Upper lobe of left lung (tissue), 6 donors: ENCODE data around the gene PGM5. TPM values are rescaled to one million over a fixed set of nuclear protein-coding genes. Genes with fewer than 3 reads are reported as not detected.

ENCODE experiments used
- ATAC-seq, 2 donors: fragments of 200-7000 bp; cut with Tn5 transposase; one replicate each; pipeline ENCODE4 v1.9.1; 2022; ENCODE audit warnings: mild to moderate bottlenecking in 2 of 2, moderate library complexity in 2 of 2; ENCODE audit not compliant: low FRiP score in 2 of 2
- DNase-seq, 2 donors: peaks; one replicate each; pipeline ENCODE4 v3.0.0-alpha.2; 2019 to 2020
- H3K27ac ChIP-seq, 4 donors: fragments of 200-600 bp; sonication (generic); one replicate each; pipeline ENCODE4 v1.5.1; 2016 to 2019
- H3K27me3 ChIP-seq, 4 donors: fragments of 200-600 bp; sonication (generic); one replicate each; pipeline ENCODE4 v1.5.1; 2017 to 2019
- H3K36me3 ChIP-seq, 4 donors: fragments of 200-600 bp; sonication (generic); one replicate each; pipeline ENCODE4 v1.5.1; 2016 to 2019
- H3K4me1 ChIP-seq, 4 donors: fragments of 200-600 bp; sonication (generic); one replicate each; pipeline ENCODE4 v1.5.1; 2018 to 2019
- H3K4me3 ChIP-seq, 4 donors: fragments of 200-600 bp; sonication (generic); one replicate each; pipeline ENCODE4 v1.5.1; 2017 to 2019; ENCODE audit warnings: mild to moderate bottlenecking in 2 of 4, moderate library complexity in 1 of 4
- H3K9me3 ChIP-seq, 4 donors: fragments of 200-600 bp; sonication (generic); one replicate each; pipeline ENCODE4 v1.5.1; 2018 to 2019
- EP300 ChIP-seq, 4 donors: sonication (generic); formaldehyde crosslinking; IDR thresholded peaks; one replicate each; pipeline ENCODE4 v1.5.1; 2017; ENCODE audit warnings: antibody characterized with exemption in 4 of 4, control low read depth in 2 of 4
- POLR2A ChIP-seq, 4 donors: fragments of 450-650 bp; IDR thresholded peaks; one replicate each; pipeline ENCODE4 v1.5.1; 2016 to 2017; ENCODE audit warnings: antibody characterized with exemption in 4 of 4, mild to moderate bottlenecking in 2 of 4
- POLR2AphosphoS5 ChIP-seq, 2 donors: sonication (generic); formaldehyde crosslinking; IDR thresholded peaks; one replicate each; pipeline ENCODE4 v1.5.1; 2017; ENCODE audit warnings: antibody characterized with exemption in 2 of 2
- WGBS, 2 donors: methylation state at CpG; one replicate each; pipeline ENCODE4 v1.1.5; 2017 to 2018; 5-methylcytosine and 5-hydroxymethylcytosine counted together
- total RNA-seq, 6 donors: library from RNA; depleted of rRNA in 4 of 6; stranded (reverse); fragments of >200 nt in 4 of 6; gene quantifications; one replicate each; pipeline versions ENCODE4 v1.1.0 to v1.2.1, GENCODE V29; 2016 to 2021
- TF ChIP-seq, protein P1 (sequence below), 6 experiments: fragments of 450-650 bp in 4 of 6; fragments of 200-600 bp in 2 of 6; sonication (generic) in 2 of 6; IDR thresholded peaks; one replicate each; pipeline ENCODE4 v1.5.1; 2016 to 2019; ENCODE audit warnings: antibody characterized with exemption in 6 of 6
- donor health status: DM: no; HTN: no; CAD: no; lungs with moderate emphysema.
- donor health status: DM: no; HTN: yes; CAD: no; lungs with severe emphysema.

PGM5 gene
- total RNA-seq, 6 donors from 2014 or later = 9.4 to 32.1 (median 16.0) TPM

DNA sequence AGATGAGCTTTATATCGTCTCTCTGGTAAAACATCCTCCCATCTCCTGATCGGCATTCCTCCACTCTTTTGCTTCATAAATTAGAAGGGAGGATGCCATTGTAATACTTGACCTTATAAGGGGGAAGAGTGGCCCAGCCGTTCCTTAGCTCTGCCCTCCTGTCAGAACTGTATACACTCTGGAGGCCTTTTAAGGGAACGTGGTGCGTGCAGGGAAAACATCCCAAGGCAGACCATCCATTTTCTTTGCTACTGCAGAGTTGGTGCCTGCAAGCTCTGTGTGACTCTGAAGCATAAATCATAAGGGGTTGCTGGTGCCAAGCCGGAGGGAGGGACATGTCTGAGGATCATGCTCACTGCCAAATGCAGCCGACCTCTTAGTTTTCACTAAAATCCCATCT, 90.4 kb downstream of the PGM5 start:
- Histone ChIP-seq H3K9me3 (peaks cover 0 to 5% (median 0%) of the 10 kb centered on the region in 4 donors), H3K36me3 (no peaks in the 10 kb centered on the region), H3K4me1 (no peaks in the 10 kb centered on the region), H3K4me3 (no peak overlapping the region), H3K27ac (no peak overlapping the region), H3K27me3 (no peaks in the 10 kb centered on the region)
- TF ChIP-seq POLR2AphosphoS5 (IDR thresholded peaks at IDR 0.05) = no peak
- no peak for TF ChIP-seq POLR2A (IDR thresholded peaks at IDR 0.05)
- no peak for TF ChIP-seq EP300 (IDR thresholded peaks at IDR 0.05)
- TF ChIP-seq, protein P1, sequence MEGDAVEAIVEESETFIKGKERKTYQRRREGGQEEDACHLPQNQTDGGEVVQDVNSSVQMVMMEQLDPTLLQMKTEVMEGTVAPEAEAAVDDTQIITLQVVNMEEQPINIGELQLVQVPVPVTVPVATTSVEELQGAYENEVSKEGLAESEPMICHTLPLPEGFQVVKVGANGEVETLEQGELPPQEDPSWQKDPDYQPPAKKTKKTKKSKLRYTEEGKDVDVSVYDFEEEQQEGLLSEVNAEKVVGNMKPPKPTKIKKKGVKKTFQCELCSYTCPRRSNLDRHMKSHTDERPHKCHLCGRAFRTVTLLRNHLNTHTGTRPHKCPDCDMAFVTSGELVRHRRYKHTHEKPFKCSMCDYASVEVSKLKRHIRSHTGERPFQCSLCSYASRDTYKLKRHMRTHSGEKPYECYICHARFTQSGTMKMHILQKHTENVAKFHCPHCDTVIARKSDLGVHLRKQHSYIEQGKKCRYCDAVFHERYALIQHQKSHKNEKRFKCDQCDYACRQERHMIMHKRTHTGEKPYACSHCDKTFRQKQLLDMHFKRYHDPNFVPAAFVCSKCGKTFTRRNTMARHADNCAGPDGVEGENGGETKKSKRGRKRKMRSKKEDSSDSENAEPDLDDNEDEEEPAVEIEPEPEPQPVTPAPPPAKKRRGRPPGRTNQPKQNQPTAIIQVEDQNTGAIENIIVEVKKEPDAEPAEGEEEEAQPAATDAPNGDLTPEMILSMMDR (IDR thresholded peaks at IDR 0.05) = no peak
- no peak for DNase-seq
- no peak for ATAC-seq
- 44 to 50% methylated on average over 7 of the region's 7 CpGs for WGBS, 2 donors

DNA sequence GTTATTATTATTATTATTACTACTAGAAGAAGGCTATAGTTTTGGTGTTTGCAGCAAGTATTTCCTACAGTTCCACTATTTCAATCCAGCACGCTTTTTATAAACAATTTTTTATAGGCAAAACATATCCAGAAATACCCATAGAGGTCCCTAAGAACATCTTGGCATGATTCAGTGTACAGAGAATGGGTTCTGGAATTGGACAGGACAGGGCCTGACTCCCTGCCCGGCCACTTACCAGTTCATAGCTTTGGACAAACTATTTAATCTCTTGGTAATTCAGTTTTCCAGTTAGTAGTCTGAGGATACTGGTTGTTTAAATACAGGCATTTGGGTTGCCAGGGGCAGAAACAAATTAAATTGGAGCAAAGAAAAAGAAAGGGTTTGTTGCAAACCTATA, 91.2 kb downstream of the PGM5 start:
- Histone ChIP-seq H3K4me3 (no peak overlapping the region), H3K9me3 (no peaks in the 10 kb centered on the region), H3K4me1 (no peaks in the 10 kb centered on the region), H3K27ac (no peak overlapping the region), H3K36me3 (no peaks in the 10 kb centered on the region), H3K27me3 (no peaks in the 10 kb centered on the region)
- 81% methylated on average over 2 of the region's 2 CpGs for WGBS, 2 donors
- TF ChIP-seq EP300 (IDR thresholded peaks at IDR 0.05) (no peak), POLR2A (IDR thresholded peaks at IDR 0.05) (no peak), POLR2AphosphoS5 (IDR thresholded peaks at IDR 0.05) (no peak)
- TF ChIP-seq, protein P1 (IDR thresholded peaks at IDR 0.05) = no peak
- no peak for DNase-seq
- ATAC-seq = no peak

DNA sequence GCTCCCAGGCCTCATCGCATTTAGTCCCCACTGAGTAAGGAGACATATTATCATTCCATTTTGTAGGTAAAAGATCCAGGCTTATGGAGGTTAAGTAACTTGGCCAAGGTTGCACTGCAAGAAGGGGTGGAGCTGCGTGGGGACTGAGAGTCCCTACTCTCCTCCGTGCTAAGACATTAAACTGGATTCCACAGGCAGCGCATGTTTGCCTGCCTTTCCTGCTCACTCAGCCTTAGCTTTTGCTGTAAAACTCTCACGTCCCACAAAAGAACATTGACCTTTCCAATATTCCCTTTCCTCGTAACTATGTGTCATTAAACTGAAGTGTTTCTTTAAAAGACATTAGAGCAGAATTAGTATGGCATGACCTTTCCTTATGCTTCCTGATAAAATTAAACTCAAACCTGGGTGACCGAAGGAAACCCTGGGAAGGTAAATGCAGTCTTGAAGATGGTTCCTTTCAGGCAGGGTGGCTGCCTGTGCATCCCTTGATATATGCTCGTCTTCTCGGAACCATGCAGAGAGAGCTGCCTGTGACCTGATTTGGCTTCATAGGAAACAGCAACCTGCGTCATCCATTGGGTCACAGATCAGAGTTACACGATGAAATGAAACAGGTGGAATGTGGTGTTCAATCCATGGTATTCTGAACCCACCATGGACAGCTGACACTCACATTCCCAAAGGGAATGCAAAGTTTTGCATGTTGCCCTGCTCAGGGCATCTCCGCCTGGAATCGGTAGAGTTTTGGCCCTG, 98.3 kb downstream of the PGM5 start:
- H3K27me3 ChIP-seq = no peaks in the 10 kb centered on the region
- no peak overlapping the region for H3K27ac ChIP-seq
- 80 to 82% methylated on average over 13 of the region's 13 CpGs for WGBS, 2 donors
- TF ChIP-seq, protein P1 (IDR thresholded peaks at IDR 0.05) = no peak
- TF ChIP-seq POLR2A (IDR thresholded peaks at IDR 0.05) (no peak), POLR2AphosphoS5 (IDR thresholded peaks at IDR 0.05) (no peak), EP300 (IDR thresholded peaks at IDR 0.05) (no peak)
- DNase-seq = no peak
- H3K4me3 ChIP-seq = no peak overlapping the region
- H3K9me3 ChIP-seq = no peaks in the 10 kb centered on the region
- H3K36me3 ChIP-seq = no peaks in the 10 kb centered on the region
- no peaks in the 10 kb centered on the region for H3K4me1 ChIP-seq
- ATAC-seq = no peak

DNA sequence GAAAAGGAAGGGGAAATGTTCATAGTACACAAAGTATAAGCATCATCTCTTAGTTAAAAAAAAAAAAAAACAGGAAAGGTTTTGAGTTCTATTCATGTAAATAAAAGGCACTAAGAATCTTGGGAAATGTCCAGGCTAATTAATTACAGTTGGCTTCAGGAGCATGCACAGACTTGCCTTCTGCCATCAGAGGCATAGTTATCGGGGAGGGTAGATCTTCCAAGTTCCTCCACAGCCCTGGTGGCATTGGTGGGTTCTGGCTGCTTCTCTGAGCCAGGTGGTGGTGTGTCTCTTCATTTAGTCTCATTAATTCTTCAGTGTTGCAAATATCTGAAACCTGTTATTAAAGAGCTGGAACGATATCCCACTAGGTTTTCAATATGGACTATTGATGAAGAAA, 99.0 kb downstream of the PGM5 start:
- no peak for ATAC-seq
- no peak overlapping the region for H3K4me3 ChIP-seq
- H3K36me3 ChIP-seq = no peaks in the 10 kb centered on the region
- H3K4me1 ChIP-seq = no peaks in the 10 kb centered on the region
- TF ChIP-seq POLR2A (IDR thresholded peaks at IDR 0.05) (no peak), EP300 (IDR thresholded peaks at IDR 0.05) (no peak), POLR2AphosphoS5 (IDR thresholded peaks at IDR 0.05) (no peak)
- TF ChIP-seq, protein P1 (IDR thresholded peaks at IDR 0.05) = no peak
- no peaks in the 10 kb centered on the region for H3K9me3 ChIP-seq
- no peak overlapping the region for H3K27ac ChIP-seq
- DNase-seq = no peak
- no peaks in the 10 kb centered on the region for H3K27me3 ChIP-seq
- 62 to 78% methylated on average over 2 of the region's 2 CpGs for WGBS, 2 donors

DNA sequence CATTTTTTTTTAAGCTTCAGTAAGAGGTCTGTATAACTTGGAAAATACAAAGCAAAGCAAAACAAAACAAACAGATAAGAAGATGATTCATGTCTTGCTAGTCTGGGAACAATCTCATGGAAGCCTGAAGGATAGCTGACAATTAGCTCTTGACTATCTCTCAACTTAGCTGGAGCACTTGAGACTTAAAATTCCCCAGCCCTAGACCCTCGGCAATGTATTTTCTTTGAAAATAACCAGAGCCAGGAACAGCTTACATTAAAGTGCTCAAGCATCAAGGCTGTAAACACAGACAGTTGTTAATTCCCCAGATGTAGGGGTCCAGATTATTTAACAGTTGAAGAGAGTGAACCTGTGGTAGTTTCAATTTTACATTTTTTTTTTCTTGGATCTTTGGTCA, 101.4 kb downstream of the PGM5 start:
- TF ChIP-seq POLR2A (IDR thresholded peaks at IDR 0.05) (no peak), EP300 (IDR thresholded peaks at IDR 0.05) (no peak), POLR2AphosphoS5 (IDR thresholded peaks at IDR 0.05) (no peak)
- TF ChIP-seq, protein P1 (IDR thresholded peaks at IDR 0.05) = no peak
- Histone ChIP-seq H3K9me3 (no peaks in the 10 kb centered on the region), H3K4me1 (no peaks in the 10 kb centered on the region), H3K27ac (no peak overlapping the region), H3K27me3 (no peaks in the 10 kb centered on the region), H3K4me3 (no peak overlapping the region), H3K36me3 (no peaks in the 10 kb centered on the region)
- ATAC-seq = no peak
- DNase-seq = no peak
- WGBS, 2 donors = 46 to 57% methylated on average over 1 of the region's 1 CpG
